ENCODE measurements around the gene MAPK10.
A peak's percentile ranks its signal among the peaks of the same experiment; 100 is the strongest.

MAPK10 gene

DNA sequence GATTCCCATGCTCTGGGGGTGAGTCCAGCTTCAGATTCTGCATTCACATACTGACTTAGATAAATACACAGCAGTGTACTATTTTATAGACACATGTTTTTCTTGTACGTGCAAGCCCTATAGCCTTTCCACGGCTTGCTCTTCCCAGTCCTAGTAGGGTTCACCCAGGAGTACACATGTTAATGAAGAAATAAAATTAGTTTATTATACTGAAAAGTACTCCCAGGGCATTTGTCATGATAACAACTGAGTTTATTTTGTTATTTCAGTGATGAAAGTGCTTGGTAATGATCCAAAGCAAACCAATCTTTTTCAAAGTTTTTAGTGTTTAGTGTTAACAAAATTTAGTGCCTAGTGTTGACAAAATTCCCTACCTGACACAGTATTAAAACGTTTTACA, 21.3 kb downstream of the MAPK10 start:
- DNase-seq = no peak

DNA sequence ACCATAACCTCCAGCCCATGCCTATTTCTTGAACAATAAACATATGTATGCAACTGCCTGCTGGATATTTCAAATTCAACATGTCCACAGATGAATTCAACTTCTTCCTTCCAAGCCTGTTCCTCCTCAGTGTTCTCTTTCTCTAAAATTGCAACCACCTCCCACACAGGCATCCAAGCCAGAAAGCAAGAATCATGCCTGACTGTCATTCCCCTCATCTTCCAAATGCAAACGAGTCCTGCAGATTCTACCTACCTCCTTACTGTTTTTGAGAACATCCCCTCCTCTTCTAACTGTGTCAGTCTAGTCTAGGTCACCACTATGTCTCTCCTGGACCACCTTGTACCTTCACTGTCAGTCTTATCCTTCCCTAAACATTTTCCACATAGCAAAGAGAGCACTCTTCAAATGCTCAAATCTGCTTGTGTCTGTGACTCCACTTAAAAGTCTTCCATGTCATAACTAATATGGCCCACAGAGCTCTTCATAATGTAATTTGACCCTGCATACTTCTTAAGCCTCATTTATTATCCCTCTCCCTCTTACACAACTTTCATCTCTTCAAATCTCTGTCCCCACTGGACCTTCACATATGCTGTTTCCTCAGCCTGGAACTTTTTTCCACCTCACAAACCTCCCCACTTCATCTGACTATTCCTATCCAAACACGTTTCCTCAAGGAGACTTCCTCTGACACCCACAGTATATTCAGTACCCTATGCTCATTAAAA, 25.7 kb downstream of the MAPK10 start:
- DNase-seq = no peak

DNA sequence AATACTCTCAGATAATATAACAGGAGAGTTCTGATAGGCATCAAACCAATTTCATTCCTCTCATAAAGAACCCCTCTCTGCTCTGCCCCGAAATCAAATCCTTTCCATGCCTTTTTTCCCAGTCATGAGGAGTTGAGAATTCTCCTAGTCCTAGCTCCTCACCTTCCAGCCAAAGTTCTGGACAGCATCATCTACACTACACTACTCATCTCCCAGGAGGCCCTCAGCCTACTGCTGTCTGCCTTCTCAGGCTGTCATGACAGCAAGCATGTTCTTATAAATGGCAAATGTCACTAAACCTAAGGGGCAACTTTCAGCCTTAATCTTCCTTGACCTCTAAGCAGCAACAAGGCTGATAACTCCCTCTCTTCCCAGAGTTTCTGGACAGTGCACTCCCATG, 26.6 kb downstream of the MAPK10 start:
- no peak for DNase-seq

DNA sequence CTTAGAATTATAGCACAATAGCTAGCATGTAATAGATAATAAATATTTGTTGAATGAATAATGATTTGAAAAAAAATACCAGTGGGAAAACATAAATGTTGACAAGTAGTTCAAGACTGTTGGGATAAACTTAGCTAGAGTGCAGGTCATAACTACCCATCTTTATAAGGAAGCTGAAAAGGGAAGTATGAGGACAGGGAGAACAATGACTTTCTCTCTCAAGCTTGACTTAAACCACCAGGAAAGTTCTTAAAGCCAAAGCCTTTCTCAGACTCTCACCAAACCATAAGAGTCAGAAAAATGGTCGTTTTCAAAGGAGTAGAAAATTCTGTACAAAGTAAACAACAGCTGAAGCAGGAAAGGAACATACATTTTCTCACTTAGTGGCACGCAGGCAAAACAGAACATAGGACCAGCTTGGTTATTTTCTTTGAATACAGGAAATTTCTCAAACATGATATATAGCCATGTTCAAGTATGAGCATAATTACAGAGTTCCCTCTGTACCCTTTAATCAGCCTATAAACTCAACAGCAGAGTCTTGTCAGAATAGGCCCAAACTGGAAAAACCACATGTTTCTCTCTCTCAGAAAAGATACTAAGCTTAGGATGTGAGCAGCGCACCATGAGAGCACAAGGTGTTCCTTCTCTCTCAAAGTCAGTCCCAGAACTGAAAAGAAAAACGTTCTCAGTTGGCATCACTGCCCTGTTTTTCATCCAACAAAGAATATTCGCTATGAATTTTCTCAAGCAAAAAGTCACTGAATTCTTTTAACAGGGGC, 28.7 kb downstream of the MAPK10 start:
- DNase-seq = peak; percentile 47

DNA sequence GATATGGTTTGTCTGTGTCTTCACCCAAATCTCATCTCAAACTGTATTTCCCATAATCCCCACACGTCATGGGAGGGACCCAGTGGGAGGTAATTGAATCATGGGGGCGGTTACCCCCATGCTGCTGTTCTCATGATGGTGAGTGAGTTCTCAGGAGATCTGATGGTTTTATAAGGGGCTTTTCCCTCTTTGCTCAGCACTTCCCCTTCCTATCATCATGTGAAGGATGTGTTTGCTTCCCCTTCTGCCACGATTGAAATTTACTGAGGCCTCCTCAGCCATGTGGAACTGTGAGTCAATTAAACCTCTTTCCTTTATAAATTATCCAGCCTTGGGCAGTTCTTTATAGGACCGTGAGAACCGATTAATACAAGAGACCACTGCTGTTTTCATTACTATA, 29.4 kb downstream of the MAPK10 start:
- peak; percentile 15 for DNase-seq

DNA sequence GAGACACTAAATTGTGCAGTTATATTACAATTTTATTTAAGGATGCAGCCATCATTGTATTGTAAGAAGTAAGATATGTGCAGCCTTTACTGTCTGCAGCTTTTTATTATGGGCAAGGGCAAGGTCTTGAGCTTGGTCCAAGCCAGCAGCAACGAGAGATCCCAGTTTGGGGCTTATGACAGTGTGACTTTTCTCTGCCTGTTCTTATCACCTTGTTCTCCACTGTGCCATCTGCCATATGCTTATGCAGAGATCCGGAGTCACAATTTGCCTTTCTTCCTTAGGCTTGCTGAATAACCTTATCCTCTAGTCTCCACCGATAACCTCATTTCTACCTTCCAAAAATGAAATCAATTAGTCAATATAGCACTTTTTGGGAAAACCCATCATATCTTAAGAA, 30.4 kb downstream of the MAPK10 start:
- DNase-seq = no peak

DNA sequence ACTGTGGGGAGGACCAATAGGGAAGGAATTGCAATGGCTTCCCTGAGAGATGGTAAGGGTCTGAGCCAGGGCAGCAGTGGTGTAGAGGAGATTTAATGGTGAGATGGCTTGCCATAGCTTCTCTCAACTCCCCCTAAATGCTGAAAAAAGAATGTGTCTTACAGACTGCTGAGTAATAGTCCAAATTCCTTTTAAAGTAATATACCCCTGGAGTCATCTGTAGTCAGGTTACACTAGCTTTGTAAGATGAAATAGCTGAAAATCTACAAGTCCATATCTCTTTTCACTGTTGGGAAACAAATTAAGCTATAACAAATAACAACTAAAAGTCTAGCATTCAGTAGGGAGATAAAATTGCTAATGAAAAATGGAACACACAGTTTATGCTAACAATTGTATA, 33.5 kb downstream of the MAPK10 start:
- no peak for DNase-seq

DNA sequence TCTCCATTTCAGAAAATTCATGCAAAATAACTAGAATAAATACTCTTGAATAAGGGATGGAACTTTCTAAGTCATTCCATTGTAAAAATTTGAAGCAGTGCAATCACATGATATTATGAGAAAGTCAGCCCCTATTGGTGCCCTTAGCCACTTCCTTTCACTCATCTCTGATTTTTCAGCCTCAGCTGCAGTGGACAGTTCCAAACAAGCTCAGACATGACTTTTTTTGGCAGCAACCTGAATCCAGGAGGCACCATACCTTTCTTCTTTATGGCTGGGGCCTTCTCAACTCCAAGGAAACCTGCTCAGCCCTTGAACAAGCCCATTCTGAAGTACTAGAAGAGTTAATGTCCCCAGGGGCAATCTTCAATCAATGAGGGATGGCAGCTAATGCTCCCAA, 40.5 kb downstream of the MAPK10 start:
- DNase-seq = no peak

DNA sequence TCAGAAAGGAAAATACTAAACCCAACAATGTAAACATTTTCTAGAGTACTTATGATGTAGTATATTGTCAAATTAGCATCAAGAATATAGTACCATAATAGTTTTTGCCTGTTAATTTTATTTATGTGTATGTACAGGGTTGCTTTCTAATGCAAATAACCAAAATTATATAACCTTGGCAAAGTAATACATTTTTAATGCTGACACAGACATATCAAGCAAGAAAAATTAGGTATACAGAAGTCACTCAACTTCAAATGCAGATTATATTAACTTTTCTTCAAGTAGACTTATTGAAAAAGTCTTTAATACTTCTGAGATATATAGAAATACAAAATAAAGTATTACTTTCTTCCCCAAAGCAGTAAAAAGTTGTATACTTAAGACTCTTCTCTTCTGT, 44.3 kb downstream of the MAPK10 start:
- DNase-seq = no peak

DNA sequence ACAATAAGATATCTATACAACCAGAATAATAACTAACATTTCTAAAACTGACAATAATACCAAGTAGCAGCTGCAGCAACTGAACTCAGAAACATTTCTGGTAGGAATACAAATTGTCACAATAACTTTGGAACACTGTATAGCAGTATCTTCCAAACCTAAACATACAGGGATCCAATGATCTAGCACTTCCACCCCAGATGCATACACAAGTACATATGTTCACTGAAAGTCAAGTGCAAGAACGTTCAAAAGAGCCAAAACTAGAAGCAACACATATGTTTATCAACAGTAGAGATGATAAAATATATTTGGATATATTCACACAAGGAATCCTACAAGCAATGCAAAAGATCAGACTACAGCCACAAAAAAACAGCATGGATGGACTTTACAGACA, 46.2 kb downstream of the MAPK10 start:
- no peak for DNase-seq

DNA sequence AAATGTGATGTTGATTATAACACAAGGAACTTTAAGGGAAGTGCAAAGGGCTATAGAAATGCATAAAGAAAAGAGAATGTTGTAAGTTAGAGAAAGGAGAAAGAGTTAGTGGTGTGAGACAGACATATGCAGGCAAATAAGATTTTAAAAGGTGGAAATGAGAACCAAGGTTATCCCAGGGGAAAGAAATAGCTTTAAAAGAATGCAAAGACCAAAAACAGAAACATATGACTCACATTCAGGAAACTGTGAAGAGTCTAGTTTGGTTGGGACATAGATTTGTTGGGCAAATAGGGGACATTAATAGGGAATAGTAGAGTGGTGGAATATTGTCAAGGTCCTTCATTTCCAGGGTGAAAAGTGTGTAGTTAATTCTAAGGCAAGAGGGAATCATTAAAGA, 52.4 kb downstream of the MAPK10 start:
- no peak for DNase-seq

DNA sequence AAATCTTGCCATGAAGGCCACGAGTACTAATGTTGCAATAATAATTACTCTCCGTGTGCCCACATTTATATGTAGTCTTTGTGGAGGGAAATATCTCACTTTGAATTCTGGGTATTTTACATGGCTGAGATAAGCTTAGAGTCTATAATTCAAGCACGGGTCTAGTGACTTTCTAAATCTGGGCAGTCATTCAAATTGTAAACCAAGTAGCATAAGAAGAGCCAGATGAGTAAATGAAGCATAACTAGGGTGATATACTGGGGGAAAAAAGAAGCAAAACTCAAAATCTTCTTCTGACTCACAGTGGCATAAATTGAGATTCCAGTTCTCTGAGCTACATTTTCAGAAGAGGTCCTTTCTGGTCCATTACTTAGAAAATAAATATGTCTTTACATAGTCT, 53.0 kb downstream of the MAPK10 start:
- no peak for DNase-seq

DNA sequence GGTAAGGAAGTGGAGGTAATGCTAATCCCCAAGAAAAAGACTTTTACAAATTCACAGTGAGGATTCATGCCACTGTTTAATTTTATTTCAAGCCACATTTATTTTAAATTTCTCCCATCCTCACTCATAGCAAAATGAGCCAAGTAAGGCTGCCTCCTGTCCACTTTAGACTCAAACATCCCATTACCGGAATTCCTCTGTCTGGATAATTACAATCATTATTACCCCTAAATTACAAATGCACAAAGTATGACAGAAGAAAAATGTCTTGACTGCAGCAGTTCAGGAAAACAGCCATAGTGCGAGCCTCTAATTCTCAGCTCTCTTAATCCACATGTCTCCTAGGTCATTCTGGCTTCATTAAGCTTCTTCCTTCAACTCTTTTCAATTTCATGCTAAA, 57.0 kb downstream of the MAPK10 start:
- DNase-seq = no peak

DNA sequence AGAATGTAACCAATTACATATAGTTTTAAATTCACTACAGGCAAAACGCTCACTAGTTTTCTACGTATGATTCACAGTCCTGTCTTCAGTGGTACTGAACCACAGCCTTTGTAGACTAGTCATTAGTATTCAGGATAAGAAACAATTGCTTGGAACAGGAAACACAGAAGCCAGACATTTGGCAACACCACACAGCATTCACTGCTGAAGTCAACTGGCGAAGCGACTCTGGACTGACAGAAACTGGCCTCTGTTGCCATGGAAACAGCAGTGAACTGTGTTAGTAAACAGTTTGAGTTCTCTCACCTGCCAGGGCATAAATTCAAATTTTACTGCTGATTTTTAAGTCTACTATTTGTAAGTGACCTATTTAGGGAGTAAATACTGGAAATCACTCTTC, 57.6 kb downstream of the MAPK10 start:
- DNase-seq = no peak

DNA sequence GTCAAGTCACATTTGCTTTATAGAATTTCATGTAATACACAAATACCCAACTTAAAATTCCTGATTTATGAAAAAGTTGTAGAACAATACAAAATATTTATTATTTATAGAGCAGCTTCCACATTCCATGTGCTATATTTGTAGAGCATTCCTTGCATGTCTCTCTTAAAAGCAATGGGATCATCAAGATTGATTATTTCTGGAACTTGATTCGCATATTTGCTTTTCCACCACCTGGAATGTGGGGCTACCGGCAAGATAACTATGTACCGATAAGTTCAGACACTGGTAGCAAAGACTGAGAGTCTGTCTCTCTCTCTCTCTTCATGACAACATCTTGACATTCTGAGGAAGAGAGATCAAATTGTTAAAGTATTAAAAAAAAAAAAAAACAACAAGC, 59.3 kb downstream of the MAPK10 start:
- no peak for DNase-seq

DNA sequence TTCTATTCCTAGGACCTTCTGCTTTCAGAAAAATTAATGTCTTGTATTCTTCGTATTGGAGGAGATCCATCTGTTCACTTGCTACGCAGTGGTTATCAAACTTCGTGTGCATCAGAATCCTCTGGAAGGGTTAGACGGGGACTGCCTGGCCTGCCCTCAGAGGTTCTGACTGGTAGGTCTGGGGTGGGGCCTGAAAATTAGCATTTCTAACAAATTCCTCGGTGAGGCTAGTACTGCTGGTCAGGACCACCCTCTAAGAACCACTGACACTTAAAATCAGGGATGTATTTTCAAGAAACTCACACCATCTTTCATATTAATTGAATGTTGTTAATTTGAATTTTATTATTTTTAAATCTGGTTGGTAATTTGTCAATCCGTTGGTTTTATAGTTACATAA, 63.0 kb downstream of the MAPK10 start:
- DNase-seq = no peak

DNA sequence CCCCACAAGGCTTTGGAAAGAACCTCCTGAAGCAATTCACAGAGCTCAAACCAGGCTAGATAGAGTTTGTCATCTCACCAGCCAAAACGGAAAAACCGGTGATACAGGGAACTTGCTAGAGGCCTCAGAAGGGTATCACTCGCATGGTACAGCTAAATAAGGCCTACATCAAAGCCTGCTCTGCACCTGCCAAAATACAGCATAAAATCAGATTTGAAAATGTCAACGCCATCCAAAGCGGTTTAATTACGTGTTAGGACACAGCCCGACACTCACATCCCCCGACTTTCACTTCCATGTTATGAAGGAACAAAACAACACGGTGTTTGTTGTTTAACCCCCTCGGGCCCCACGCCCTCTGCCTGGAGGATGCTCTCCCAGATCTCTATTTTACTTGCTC, 65.0 kb downstream of the MAPK10 start:
- no peak for DNase-seq

DNA sequence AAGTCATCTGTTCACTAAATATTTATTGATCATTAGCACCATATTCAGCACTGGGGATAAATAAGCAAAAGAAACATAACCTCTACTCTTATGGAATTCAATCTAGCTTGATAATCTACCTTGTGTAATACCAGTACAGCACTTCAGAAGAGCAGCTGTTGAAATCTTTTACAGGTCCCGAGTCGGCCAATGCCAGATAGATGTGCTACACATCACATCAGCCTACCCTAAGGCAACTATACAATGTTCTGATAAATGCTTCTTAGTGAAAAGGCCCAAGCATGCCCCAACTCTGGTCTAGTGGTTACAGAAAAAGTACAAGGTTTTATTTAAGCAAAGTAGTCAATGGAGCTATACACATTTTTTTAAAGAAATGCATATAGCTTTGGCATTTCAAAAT, 68.7 kb downstream of the MAPK10 start:
- no peak for DNase-seq

DNA sequence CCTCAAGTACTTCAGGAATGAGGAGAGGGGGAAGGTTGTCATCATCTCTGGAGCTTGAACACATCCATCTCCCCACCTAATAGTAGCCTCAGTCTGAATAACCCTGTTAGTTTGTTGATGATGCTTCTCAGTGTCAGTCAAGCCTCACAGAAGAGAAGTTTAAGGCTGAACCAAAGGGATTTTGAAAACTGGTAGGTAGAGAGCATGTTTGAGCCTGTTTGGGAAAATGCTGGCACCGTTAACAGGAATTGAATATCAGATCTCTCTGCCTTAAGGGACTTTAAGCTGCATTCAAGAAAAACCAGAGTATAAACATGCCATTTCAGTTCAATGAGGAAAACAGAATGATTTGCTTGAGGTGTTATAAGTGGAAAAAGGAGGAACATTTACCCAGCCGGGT, 73.1 kb downstream of the MAPK10 start:
- DNase-seq = no peak

DNA sequence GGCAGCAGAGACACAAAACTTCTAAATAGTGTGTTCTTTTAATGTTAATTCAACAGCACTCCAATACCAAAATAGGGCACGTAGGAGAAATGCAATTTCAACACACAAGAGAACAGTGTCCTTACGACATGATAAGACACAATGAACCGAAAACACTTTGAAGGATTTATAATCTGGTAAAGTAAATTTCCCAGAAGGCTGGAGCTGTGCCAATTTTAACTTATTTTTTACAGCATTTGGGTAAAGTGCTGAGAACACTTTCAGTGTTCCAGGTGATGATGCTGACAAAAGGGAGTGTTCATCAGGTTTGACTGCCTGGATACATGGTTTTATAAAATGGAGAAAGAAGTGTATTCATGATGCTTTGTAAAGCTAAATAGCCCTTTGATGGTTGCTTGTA, 76.5 kb downstream of the MAPK10 start:
- DNase-seq = peak; percentile 43

DNA sequence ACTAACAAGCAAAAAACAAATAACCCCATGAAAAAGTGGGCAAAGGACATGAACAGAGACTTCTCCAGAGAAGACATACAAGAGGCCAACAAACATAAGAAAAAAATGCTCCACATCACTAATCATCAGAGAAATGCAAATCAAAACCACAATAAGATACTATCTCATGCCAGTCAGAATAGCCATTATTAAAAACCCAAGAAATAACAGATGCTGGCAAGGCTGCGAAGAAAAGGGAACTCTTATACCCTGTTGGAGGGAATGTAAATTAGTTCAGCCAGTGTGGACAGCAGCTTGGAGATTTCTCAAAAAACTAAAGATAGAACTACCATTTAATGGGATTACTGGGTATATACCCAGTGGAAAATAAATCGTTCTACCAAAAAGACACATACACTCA, 79.6 kb downstream of the MAPK10 start:
- no peak for DNase-seq

DNA sequence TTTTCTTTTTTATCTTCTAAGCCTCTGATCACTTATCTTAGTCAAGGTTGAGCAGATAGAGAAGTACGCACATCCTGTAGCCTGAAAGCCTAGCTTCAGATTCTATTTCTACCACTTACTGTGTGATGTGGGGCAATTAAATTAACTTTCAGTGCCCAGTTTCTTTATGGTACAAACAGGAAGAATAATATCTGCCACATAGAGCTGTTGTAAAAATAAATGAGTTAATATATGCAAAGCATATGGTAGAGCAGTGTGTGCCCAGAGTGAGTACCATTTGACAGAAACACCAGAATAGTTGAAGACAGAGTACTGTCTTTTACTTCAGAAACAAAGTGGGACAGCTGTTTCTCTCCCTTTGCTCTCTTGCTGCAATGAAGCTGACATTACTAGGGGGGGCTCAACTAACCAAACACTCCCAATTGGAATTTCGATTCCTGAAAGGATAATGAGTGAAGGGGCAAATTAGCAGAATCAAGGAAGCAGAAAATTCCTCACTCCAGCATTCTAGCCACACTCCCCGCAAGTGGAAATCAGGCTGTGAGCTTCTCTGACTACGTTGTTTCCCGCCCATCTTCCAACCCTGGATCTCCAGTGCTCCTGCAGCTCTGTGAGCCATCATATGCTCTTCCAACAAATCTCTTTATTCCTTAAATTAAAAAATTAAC, 80.4 kb downstream of the MAPK10 start:
- DNase-seq = no peak

DNA sequence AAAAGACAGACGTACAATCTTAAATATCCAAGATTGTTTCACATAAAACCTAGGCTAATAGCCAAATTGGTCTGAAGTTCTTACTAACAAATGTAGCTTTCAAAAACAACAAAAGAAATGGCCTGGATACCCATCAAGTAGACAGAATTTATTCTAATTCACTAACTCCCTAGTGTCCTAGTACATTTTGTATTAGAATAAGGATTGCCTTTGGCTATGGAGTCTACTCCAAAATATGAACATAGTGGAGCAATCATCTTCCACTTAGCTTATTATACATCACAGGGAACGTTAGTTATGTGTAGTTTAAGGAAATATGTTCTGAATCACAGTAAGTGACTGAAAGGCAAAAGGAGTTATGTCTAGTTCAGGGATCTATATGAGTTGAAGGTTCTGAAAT, 81.7 kb downstream of the MAPK10 start:
- DNase-seq = no peak

DNA sequence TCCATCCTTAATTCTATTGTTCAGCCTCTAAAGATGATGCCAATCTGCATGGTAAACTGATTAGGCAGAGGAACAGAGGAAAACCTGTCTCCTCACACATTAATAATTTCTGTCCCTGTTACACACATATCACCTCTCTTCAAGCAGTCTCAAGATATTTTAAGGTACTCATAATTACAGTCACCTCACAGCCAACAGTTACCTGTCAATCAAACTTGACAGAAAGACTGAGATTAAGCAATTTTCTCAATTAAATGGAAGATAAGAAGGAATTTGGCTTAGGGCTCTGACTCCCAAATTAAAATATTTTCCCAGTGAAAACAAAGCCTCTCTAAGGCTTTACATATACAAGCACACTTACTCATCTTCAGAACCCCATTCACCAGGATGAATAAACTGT, 85.2 kb downstream of the MAPK10 start:
- DNase-seq = no peak
